Thyroid gland (tissue), 4 donors: ENCODE data around the gene HEATR3. TPM values are rescaled to one million over a fixed set of nuclear protein-coding genes. Genes with fewer than 3 reads are reported as not detected.

Experiments
- DNase-seq, 2 donors: peaks; one replicate each; pipeline ENCODE4 v3.0.0-alpha.2; 2019
- H3K27ac ChIP-seq, 3 donors: fragments of 200-600 bp; sonication (generic); 1 replicate in 2 of 3; 2 replicates in 1 of 3; pipeline ENCODE4 v1.5.1; 2016 to 2019; ENCODE audit warnings: mild to moderate bottlenecking in 1 of 3, moderate library complexity in 1 of 3
- H3K27me3 ChIP-seq: fragments of 200-600 bp; sonication (generic); one replicate; pipeline ENCODE4 v1.5.1; 2019
- H3K36me3 ChIP-seq, 2 donors: fragments of 200-600 bp; sonication (generic); one replicate each; pipeline ENCODE4 v1.5.1; 2016 to 2019
- H3K4me1 ChIP-seq, 2 donors: fragments of 200-600 bp; sonication (generic); one replicate each; pipeline ENCODE4 v1.5.1; 2017 to 2019
- H3K4me3 ChIP-seq, 3 donors: fragments of 200-600 bp; sonication (generic); replicated peaks in 1 of 3; 1 replicate in 2 of 3; 2 replicates in 1 of 3; pipeline ENCODE4 v1.5.1; 2016; ENCODE audit warnings: mild to moderate bottlenecking in 1 of 3
- H3K9me3 ChIP-seq: fragments of 200-600 bp; sonication (generic); one replicate; pipeline ENCODE4 v1.5.1; 2017
- CTCF ChIP-seq, 6 experiments: fragments of 200-600 bp in 3 of 6; fragments of 450-650 bp in 3 of 6; sonication (generic) in 3 of 6; IDR thresholded peaks; one replicate each; pipeline ENCODE4 v1.5.1; 2016 to 2019; ENCODE audit warnings: antibody characterized with exemption in 6 of 6, mild to moderate bottlenecking in 2 of 6, inconsistent platforms in 1 of 6, moderate library complexity in 1 of 6
- POLR2A ChIP-seq, 2 donors: fragments of 450-650 bp; IDR thresholded peaks; one replicate each; pipeline ENCODE4 v1.6.1; 2017; ENCODE audit warnings: antibody characterized with exemption in 2 of 2, mild to moderate bottlenecking in 2 of 2, moderate library complexity in 1 of 2
- WGBS, 2 donors: methylation state at CpG; one replicate each; pipeline ENCODE4 v1.1.5; 2017; 5-methylcytosine and 5-hydroxymethylcytosine counted together
- intact Hi-C: fragments of 100-400 bp; cut with DNase I; formaldehyde crosslinking; loops from one replicate; pipeline ENCODE4 v1.15.1; 2023
- total RNA-seq, 4 donors: library from RNA; depleted of rRNA; stranded (reverse); fragments of >200 nt; gene quantifications; one replicate each; pipeline ENCODE4 v1.2.3, GENCODE V29; 2016

HEATR3 gene
- total RNA-seq, 4 donors from 2014 or later: 12.6 to 24.1 (median 17.9) TPM

GRCh38 chr16:50047864-50048263 is 17.9 kb upstream of the HEATR3 start:
- 84 to 89% methylated on average over 2 of the region's 2 CpGs for WGBS, 2 donors
- Histone ChIP-seq H3K4me3 (no peak overlapping the region), H3K27ac (no peak overlapping the region), H3K4me1 (no peaks in the 10 kb centered on the region), H3K9me3 (no peaks in the 10 kb centered on the region), H3K36me3 (no peaks in the 10 kb centered on the region), H3K27me3 (peaks cover 4% of the 10 kb centered on the region)
- intact Hi-C loops: no loop called here
- no peak for TF ChIP-seq CTCF (IDR thresholded peaks at IDR 0.05)
- DNase-seq: no peak

GRCh38 chr16:50050802-50051201 is 15.0 kb upstream of the HEATR3 start:
- 62 to 81% methylated on average over 2 of the region's 2 CpGs for WGBS, 2 donors
- H3K27ac ChIP-seq: no peak overlapping the region

GRCh38 chr16:50056226-50056625 is 9.5 kb upstream of the HEATR3 start:
- DNase-seq: no peak
- TF ChIP-seq CTCF (IDR thresholded peaks at IDR 0.05): no peak
- no peak for TF ChIP-seq POLR2A (IDR thresholded peaks at IDR 0.05)
- H3K36me3 ChIP-seq: no peaks in the 10 kb centered on the region
- H3K27me3 ChIP-seq: no peaks in the 10 kb centered on the region
- no peak overlapping the region for H3K4me3 ChIP-seq
- intact Hi-C loops: no loop called here
- H3K27ac ChIP-seq: no peak overlapping the region
- no peaks in the 10 kb centered on the region for H3K9me3 ChIP-seq
- WGBS, 2 donors: 92 to 94% methylated on average over 4 of the region's 4 CpGs
- H3K4me1 ChIP-seq: no peaks in the 10 kb centered on the region

More at GRCh38 chr16:50050802-50051201, 15.0 kb upstream of the HEATR3 start:
- no peak overlapping the region for H3K4me3 ChIP-seq
- no peaks in the 10 kb centered on the region for H3K4me1 ChIP-seq
- no peak for TF ChIP-seq POLR2A (IDR thresholded peaks at IDR 0.05)
- no peak for TF ChIP-seq CTCF (IDR thresholded peaks at IDR 0.05)
- H3K27me3 ChIP-seq: no peaks in the 10 kb centered on the region
- intact Hi-C loops: no loop called here
- no peaks in the 10 kb centered on the region for H3K36me3 ChIP-seq
- no peak for DNase-seq
- no peaks in the 10 kb centered on the region for H3K9me3 ChIP-seq

- no peak for TF ChIP-seq CTCF (IDR thresholded peaks at IDR 0.05)
- TF ChIP-seq POLR2A (IDR thresholded peaks at IDR 0.05): no peak
- H3K36me3 ChIP-seq: no peaks in the 10 kb centered on the region
- H3K9me3 ChIP-seq: no peaks in the 10 kb centered on the region
- 90 to 96% methylated on average over 20 to 28 of the region's 28 CpGs for WGBS, 2 donors
- intact Hi-C loops: no loop called here
- no peaks in the 10 kb centered on the region for H3K27me3 ChIP-seq
- no peak overlapping the region for H3K27ac ChIP-seq
- DNase-seq: no peak
- no peaks in the 10 kb centered on the region for H3K4me1 ChIP-seq
- H3K4me3 ChIP-seq: no peak overlapping the region
Measured at GRCh38 chr16:50058091-50058771, 7.5 kb upstream of the HEATR3 start.

- 89 to 95% methylated on average over 10 of the region's 10 CpGs for WGBS, 2 donors
- Histone ChIP-seq H3K27ac (no peak overlapping the region), H3K4me1 (no peaks in the 10 kb centered on the region), H3K9me3 (no peaks in the 10 kb centered on the region), H3K27me3 (no peaks in the 10 kb centered on the region), H3K4me3 (no peak overlapping the region), H3K36me3 (no peaks in the 10 kb centered on the region)
- DNase-seq: no peak
- TF ChIP-seq POLR2A (IDR thresholded peaks at IDR 0.05): no peak
- TF ChIP-seq CTCF (IDR thresholded peaks at IDR 0.05): no peak
- intact Hi-C loops: no loop called here
Measured at GRCh38 chr16:50059111-50059510, 6.7 kb upstream of the HEATR3 start.
